CD4-positive, alpha-beta T cell treated with Interleukin-15 for 4 hours (primary cell): ENCODE results near the gene CFAP46.

Experiments
- DNase-seq: peaks from one replicate; pipeline ENCODE4 v3.0.0-alpha.2; 2020; ENCODE audit warnings: low spot score

Gene CFAP46

GRCh38 chr10:132770061-132771021 is 172.0 kb downstream of the CFAP46 start:
- DNase-seq, result no peak

- no peak for DNase-seq
Measured at GRCh38 chr10:132768346-132769248, 173.8 kb downstream of the CFAP46 start.

DNA sequence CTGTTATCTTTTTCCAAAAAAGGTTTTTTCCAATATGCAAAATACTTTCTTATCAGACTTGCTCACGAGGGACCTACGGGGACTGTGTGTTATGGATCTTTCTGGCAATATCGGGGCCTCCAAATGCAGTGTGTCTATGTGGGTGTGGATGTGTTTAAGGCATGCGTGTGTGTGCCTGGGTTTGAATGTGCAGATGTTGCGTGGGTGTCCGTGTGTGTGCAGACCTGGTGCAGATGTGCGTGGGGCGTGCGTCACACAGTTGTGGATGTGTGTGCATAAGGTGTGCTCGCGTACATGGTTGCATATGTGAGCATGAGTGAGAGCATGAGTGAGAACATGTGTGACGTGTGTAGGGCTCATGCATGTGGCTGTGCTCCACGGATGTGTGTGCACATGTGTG is 176.1 kb downstream of the CFAP46 start:
- DNase-seq, result no peak

DNA sequence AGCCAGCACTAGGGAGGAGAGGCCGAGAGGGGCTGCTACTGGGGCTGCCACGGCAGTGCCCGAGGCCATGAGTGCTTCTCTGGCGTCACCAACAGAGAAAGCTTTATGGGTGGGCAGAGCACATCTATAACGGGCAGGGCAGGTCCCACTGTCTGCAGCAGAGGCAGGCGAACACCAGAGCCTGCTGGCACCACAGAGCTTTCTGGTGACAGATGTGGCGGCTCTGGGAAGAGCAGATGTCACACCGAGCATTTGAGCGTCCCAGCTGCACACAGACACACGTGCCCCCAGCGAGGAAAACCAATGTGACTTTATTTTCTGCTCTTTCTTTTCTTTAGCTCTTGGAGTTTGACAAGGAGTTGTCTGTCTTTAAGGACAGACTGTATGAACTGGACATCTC is 176.9 kb downstream of the CFAP46 start:
- no peak for DNase-seq

DNA sequence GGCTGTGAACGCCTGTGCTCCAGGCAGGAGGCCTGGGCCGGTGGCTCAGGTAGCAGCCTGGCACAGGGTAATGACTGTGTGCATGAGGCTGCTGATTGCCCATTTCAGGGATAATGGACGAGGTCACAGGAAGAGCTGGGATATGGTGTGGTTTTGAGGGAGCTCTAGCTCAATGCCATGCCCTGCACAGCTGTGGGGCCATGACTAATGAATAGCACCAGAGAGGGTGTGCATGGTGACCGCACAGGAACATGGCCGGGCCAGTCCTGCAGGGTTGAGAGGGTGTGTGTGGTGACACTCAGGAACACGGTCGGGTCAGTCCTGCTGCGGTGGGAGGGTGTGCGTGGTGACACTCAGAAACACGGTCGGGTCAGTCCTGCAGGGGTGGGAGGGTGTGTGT is 178.3 kb downstream of the CFAP46 start:
- DNase-seq, result no peak

- DNase-seq, result no peak
Measured at GRCh38 chr10:132763545-132763944, 178.8 kb downstream of the CFAP46 start.

- DNase-seq, result no peak
Measured at GRCh38 chr10:132762267-132762666, 180.1 kb downstream of the CFAP46 start.

- DNase-seq, result no peak
Measured at GRCh38 chr10:132761395-132762060, 180.8 kb downstream of the CFAP46 start.

DNA sequence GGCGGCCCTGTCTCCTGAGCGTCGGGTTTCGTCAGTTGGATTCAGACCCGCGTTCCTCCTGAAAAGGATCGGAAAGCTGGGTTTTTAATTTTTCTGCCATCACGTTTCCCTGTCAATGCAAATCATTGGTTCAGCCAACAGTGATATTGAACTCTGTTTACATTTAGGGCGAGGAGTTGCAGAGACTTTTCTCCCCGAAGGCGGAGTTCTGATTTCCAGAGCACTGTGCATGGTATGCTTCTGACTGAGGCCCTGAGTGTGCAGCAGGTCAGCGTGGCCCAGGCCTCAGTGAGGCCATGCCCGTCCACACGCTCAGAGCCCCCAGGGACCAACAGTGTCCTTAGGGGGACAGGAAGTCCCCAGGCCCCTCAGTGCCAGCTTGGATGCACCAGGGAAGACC is 183.5 kb downstream of the CFAP46 start:
- no peak for DNase-seq
